ENCODE measurements around the gene MSX2.

The MSX2 gene

DNA sequence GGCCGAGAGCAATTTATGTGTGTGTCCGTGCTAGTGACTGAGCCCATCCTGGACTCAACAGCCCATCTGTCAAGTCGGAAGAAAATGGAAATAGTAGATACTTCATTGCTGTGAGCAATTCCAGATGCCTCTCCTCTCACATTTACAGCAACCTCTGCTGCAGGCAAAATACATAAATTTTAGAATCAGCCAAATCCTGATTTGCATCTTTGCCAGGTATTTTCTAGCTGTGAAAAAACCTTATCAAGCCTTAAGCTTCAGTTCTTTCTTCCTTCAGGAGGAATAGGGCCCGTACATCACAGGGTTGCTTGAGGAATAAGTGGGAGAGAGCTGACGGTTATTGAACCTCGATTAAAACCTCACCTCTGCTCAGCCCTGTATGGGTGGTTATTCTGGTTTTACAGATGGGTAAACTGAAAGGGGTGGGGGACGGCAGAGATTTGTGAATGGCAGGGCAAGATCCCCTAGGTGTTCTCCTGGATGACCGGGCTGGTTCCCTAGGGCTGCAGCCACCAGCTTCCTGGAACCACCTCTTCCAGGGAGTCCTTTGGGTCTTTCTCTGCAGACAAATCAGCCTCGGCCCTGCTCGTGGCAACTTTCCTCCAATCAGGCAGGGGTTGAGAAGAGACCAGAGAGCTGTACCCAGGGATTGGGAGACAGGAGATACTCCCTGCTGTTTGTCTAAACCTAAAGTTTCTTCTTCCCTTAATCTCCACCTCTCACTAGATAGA, 5.3 kb upstream of the MSX2 start:
- no peak for DNase-seq (ENCODE audit: low read depth in 2 of 2)

DNA sequence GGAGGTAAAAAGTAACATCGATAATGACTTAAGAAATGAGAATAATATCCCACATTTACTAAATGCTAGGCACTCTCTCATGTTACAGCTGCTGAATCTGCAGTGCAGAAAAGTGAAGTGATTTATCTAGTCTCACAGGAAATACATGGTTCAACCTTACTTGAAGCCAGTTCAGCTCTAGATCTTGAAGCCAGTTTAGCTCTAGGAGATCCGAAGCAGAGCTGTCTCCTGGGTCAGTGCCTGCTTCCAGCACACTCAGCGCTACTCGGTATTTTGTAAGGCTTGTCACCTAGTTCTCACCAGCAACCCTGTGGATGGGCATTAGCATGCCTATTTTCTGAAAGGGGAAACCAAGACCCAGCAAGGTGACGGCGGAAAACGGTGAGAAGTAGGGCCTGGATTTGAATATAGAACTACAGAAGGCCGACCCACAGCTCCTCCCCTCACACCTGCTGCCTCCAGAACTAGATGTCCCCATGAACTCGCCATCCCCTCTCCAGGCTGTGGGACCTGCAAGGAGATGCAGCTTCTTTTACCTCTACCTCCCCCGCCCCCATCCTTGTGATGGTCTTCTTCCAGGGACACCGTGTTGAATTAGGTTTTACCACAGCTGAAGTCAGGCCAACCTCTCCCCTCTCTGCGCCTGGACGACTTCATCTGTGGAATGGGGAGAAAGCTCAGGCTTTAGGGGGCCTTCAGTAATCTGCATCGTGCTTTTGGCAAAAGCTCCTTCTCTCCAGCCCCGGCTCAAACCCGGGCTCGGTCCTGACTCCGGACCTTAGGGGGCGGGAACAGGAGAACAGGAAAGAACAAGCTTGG, 4.4 kb upstream of the MSX2 start:
- DNase-seq (ENCODE audit: low read depth in 2 of 2): no peak

DNA sequence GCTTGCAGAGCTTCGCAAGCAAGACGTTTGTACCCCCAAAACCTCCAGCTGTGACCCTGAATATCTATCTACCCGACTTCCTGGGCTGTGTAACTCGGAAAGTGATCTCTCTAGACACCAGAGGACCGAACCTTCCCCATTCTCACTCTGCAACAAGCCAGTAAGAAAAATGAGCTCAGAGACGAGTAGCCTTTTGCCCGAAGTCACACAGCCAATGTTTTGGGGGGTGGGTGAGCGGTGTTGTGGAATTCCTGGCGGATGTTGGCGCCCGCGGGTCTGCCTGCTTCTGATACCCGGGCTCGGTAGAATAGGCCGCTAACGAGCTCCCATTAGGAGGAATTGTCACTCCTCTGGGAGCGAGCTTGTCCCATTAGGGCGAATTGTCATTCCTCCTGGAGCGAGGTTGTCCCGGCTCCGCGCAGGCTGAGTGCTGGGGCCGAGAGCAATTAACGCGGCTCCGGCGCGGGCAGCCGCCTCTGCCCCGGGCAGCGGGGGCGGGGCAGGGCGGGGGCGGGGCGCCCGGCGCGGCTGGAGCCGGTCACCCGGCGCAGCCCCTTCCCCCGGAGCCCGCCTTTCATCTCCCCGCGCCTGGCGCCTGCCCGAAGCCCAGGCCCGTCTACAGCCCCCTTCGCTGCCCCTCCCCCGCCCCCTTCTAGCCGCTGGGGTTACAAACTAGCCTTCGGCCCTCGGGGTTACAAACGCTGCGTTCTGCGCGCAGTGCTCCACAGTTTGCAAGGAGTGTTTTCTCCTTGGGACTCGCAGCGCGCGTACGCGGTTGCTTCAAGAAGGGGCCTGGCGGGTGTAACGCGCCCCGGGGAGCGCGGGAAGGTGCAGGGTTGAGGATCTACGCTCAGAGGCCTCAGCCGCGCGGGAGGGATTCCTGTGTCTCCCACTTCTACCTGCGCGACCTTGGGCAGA, 3.5 kb upstream of the MSX2 start:
- no peak for DNase-seq (ENCODE audit: low read depth in 2 of 2)

DNA sequence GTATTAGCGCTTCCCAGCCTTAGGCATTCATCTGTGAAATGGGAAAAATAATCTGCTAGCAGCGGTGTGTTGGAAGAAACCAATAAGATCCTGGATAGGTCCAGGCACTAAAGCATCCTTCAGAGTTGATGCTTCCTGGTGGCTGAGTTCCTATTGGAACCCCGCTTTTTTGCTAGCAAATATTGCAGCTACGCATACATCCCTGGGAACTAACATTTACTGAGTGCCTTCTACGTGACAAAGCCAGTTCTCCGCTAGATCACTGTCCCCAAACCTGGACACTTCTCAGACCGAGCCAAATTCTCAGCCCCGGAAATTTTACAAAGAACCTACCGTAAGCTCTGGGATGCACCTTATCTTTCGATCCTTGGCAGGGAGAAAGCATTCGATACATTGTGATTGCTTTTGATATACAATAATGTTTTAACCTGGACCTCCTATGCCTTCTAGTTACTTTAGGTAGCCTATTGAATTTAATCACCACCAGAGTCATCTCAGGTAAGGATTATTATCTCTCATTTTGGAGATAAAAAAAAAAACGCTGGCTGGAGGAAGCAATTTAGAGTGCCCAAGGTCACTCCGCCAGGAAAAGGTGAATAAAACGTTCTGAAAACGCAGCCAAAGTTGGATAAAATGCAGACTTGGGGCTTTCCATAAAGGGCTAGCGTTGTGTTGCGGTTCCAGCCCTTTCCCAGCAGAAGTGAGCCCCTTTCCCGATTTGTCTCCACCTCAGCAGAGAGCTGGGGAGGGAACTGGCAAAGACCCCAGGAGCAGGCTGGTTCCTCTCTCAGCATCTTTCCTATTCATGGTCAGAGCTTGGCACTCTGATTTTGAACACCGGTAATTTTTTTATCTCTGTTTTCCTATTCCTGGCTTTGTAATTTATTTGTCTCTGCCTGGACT, 2.6 kb upstream of the MSX2 start:
- no peak for DNase-seq (ENCODE audit: low read depth in 2 of 2)

DNA sequence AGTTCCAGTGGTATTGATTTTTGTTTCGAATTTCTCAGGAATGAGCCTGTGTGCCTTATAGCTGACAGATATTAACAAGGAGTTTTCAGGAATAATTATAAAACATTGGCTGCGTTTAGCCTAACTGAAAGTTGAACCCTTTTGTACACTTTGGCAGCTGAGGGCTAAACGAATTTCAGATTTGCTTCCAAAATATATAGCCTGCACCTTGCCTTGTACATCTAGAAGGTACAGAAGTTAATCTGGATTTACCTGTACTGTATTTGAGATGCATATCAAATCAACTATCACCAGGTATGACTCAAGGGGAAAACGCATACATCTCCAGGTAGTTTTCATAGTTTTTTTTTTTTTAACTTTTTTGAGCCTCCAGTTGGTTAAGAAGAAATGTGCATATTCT, 1.9 kb upstream of the MSX2 start:
- DNase-seq (ENCODE audit: low read depth in 2 of 2): no peak

DNA sequence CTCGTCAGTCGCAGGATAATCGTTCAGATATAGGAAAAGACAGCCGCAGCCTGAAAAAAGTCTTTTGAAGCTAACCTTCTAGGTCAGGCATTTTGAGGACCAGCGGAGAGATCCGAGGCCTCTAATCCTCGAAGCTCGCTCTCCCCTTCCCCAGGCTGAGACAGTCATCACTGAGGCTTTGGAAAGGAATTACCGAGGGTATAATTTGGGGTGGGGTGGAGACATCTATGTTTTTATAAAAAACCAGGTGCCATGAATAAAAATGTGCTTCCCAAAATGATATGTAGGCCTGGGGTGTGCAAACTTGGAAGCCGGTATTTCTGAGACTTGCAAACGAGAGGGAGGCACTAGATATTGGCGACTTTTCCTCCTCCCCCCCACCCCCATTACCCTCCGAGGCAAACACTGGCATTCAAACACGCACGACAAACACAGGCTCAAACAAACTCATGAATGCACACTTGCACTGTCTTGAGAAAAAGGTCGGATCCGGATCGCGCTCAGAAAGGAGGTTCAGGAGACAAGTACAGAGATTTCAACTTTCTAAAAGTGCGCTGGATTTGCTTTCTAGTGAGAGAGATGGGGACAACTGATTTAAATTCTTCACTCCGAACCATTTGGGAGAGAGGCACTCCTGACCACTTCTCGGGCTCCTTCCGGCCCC, 935 bp upstream of the MSX2 start:
- DNase-seq (ENCODE audit: low read depth in 2 of 2): no peak

DNA sequence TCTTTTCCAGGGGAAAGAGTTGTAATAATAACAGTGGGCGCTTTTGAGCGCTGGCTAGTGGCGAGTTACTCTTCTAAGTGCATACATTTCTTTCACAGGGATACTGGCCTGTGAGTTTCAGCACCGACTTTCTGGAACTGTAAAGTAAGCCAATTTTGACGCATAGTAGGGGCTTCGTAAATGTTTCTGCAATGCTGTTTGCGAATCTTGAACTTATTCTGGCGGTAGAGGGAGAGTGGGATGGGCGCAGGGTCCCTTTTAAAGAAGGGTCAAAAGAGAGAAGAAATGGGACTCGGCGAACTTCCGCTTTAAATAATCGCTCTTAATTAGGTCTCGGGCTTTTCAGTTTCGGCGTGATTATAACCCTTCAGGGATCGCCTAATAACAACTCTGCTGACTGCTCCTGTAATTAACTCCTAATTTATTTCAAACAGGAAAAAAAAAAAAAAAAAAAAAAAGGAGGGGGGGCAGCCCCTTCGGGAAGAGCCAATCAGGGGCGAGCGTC, 351 bp upstream of the MSX2 start:
- no peak for DNase-seq (ENCODE audit: low read depth in 2 of 2)

DNA sequence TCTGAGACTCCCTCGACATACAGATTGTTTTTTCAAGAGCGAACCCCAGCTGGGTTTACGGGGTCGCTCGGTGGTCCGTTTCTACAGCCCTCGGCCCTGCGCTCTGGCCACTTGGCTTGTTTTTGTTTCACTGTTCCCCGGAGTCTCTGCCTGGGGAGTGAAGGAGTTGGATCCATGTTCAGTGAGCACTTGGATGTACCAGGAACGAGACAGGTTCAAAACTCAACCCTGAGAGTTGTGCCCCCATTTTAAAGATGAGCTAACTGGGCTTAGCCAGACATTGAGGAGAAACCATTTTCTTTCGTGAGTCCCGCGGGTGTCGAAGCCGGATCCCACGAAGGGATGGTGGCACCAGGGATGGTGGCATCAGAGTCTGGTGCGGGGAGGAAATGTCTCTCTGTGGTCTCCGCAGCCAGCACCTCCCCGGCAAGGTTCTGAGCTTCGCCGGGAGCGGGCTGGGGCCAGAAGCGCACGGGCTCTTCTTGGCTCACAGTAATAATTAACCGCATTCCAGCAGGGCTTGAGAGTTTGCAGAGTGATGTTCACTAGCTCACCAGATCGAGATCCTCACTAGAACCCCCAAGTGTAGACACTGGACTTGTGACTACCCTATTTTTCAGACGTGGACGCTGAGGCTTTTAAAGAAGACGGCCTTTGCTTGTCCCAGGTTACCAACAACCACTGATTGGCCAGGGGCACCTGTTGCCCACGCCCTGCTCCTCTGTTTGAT, 1.0 kb downstream of the MSX2 start:
- no peak for DNase-seq (ENCODE audit: low read depth in 2 of 2)

DNA sequence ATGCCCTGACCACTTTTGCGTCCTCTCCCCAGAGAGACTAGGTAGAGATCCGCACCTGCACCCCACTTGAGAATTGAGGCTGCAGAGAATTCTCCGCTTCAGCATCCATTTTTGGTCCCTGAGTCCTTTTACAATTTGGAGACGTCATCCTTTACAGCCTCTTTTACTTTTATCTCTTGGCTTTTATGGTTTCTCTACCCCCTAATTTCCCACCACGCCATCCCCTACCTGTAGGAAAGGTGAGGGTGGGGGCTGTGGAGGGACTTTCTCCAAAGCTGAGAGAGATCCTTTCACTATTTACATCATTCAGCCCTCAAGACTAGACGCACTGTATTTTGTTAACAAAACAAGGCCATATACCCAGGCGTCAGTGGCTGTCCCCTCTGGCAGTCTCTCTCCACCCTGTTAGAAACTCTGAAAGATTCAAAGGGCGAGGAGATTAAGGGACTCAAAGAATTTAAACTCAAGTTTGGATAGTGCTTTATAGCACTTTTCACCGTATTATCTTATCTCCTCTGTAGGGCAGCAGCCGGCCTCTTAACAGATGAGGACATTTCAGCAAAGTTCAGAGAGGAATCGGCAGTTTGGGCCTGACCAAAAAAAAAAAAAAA, 1.7 kb downstream of the MSX2 start:
- no peak for DNase-seq (ENCODE audit: low read depth in 2 of 2)

DNA sequence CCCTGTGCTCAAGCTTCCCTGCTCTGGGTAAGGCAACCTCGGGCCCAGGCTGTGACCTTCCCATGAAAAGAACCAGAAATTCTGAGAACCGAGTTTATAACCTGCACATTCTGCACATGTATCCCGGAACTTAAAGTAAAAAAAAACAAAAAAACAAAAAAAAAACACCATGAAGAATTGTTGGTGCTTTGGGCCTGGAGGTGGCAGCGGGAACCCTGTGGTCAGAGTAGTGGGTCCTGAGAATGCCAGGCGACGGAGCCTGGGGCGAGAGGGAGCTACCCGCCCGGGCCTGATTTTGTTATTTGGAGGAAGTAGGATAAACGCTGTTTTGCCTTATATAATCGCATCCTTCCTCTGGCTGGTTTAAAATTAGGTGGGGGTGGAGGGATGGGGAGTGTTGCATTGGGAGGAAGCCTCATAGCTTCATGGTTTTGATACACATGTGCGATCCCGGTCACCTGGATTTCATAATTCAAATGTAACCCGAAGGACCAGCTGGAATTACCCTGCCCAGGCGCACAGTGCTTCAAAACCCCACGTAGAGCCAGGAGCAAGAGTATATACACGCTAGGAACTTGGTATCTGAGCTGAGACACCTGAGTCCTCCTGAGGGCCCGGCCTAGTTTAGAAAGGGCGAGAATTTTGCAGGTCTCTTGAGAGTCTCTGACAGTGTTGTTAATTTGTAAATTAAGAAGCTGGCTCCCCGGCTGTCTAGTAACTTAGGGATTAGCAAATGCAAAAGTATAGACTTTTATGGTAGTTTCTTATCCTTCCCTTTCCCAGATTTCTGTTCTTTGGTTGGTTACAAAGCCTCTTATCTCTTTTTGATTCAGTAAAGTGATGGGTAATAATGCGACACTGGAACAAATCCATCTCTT, 2.8 kb downstream of the MSX2 start:
- no peak for DNase-seq (ENCODE audit: low read depth in 2 of 2)

DNA sequence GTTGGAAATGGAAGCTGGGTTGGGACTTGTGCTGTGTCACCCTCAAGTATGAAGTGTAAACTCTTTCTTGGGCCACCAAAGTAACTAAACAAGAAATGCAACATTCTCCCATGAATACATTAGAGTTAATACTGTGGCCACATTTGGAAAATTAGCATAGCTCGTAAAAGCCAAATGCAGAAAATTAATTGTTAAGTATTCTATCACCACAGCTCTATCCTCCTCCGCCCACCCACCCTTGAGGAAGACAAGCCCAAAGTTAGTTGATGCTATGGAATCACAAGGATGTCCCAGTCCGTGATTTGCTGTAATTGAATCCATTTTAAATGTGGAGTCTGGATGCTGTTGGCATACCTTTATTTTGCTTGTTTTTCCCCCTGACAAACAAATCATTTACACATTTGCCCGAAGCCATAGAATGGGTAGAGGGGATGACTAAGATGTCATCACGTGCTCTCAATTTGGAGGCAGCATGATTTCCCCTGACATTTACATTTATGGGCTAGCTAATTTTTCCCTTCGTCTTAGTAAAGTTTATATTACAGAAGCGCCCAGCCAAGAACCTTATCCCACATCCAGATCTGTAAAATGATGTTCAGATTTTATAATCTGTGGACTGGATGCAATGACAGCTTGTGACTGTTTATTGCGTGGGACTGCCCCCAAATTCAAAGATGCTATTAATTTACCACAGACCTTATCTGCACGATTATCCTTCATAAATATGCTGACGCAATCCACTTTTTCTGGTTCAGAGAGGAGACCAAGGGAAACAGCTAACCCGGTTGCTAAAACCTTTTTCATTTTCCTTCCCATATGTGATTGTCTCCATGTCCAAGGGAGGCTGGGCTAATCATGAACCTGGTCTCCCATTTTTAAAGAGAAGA, 3.7 kb downstream of the MSX2 start:
- no peak for DNase-seq (ENCODE audit: low read depth in 2 of 2)

DNA sequence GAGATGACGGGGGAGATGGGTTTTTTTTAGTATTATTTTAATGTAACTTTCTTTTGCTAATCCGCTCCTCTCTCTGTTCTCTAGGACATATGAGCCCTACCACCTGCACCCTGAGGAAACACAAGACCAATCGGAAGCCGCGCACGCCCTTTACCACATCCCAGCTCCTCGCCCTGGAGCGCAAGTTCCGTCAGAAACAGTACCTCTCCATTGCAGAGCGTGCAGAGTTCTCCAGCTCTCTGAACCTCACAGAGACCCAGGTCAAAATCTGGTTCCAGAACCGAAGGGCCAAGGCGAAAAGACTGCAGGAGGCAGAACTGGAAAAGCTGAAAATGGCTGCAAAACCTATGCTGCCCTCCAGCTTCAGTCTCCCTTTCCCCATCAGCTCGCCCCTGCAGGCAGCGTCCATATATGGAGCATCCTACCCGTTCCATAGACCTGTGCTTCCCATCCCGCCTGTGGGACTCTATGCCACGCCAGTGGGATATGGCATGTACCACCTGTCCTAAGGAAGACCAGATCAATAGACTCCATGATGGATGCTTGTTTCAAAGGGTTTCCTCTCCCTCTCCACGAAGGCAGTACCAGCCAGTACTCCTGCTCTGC, 4.8 kb downstream of the MSX2 start:
- no peak for DNase-seq (ENCODE audit: low read depth in 2 of 2)

DNA sequence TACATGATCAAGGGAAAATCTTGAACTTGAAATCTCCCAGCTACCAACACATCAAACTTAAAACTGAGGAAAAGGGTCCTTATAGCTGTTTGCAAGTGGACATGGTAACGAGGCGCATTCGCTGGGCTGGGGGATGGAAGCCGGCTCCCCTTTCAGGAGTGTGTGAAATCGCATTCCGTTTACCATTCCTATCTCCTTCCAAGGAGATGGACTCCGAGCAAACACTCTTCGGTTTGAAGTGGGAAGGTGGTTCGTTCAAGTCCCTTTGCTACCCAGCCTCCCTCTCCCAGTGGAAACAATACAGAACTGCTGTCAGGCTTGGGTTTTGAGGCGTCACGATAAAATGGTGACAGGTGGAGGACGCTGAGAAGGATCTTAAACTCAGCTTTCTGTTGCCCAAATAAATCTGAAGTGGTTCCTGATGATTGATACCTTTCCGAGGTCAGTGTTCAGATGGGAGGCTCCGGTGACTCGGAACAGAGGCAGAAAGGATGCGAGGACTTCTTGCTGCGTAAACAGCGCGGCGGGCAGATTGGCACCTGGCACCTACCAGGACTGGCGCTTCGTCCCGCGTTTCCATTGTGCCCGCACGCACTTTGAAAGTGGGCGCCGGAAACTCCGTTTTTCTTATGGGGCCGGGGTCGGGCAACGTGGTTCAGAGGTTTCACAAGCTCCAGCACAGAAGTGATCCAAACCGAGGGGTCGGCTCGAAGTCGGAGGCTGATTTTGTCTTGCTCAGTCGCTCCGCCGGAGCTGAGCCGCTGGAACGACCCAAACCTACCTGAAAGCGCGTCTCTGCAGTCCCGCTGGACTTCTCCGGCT, 7.0 kb downstream of the MSX2 start:
- no peak for DNase-seq (ENCODE audit: low read depth in 2 of 2)

DNA sequence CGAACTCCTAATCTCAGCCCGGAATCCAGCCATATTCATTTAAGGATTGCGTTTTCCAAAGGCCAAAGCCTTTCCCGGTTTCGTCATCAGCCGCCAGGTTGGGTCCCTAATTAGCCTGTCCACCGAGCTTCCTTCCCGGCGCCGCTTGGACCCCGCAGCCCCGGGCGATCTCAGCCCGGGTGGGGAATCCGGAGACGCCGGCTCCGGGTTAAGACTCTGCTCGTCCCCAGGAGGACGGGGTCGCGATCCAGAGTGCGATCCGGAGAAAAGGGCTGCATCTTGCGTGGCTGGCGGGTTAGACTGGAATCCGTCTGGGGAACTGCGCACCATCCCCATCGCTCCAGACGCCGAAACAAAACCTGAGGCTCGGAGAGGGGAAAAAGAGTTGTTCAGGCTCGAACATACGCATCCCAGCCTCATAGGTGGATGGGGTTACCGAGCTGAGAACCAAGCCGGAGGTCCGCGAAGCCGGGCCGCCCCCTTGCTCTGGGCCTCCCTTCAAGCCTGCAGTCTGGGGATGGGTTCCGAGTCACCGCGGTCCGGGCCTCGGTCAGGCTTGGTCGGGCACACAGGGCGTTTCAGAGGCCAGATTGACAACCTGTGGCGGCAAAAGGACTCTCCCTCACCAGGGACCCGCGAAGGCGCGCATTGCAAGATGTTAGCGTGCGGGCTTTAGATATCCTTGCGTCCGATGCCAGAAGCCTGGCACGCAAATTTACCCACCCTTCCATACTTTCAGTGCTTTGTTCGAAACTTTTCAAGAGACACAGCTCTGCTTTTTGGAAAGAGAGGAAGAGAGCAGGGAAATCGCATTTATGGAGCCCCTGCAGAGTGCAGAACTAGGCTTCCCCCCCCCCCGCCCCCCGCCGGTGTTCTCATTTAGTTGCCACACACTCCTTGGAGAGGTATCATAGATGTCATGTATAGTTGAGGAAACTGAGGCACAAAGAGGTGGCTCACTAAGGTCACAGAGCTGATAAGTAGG, 7.9 kb downstream of the MSX2 start:
- no peak for DNase-seq (ENCODE audit: low read depth in 2 of 2)
